SK-N-MC (cell line): Measurements from ENCODE around the gene CCL20.
"Not testable (repeated sequence)": the region's sequence is repeated elsewhere in the genome, so short reads cannot be mapped to it uniquely, and the experiment has no call there.

ENCODE experiments used
- EZH2 ChIP-seq: fragments of 200-600 bp; sonication (generic); IDR thresholded peaks from one replicate; pipeline ENCODE4 v1.6.1; 2017; ENCODE audit warnings: antibody characterized with exemption
- POLR2AphosphoS5 ChIP-seq: IDR thresholded peaks from 2 replicates; pipeline ENCODE4 v1.6.1; 2012; ENCODE audit warnings: mild to moderate bottlenecking, low read depth, low read length, borderline replicate concordance

- TF ChIP-seq EZH2, POLR2AphosphoS5: not testable (repeated sequence)
Observed at GRCh38 chr2:227796768-227797167, 16.9 kb upstream of the CCL20 start.
